Activated naive CD4-positive, alpha-beta T cell treated with anti-CD3 and anti-CD28 coated beads, Interleukin-2, amount 10 ng/mL, durations not matched to agents 5 hours and 36 hours (primary cell): ENCODE data around the gene ROMO1. TPM values are rescaled to one million over a fixed set of nuclear protein-coding genes. Genes with fewer than 3 reads are reported as not detected.

Experiments
- total RNA-seq, 2 experiments: library from RNA; stranded (reverse); gene quantifications; one replicate each; pipeline ENCODE4 v1.2.3, GENCODE V29; 2021

The ROMO1 gene
- 100 to 1,000 TPM in 1 of 2 experiments, 10 to 100 TPM in 1; 96.3 to 108 TPM for total RNA-seq

DNA sequence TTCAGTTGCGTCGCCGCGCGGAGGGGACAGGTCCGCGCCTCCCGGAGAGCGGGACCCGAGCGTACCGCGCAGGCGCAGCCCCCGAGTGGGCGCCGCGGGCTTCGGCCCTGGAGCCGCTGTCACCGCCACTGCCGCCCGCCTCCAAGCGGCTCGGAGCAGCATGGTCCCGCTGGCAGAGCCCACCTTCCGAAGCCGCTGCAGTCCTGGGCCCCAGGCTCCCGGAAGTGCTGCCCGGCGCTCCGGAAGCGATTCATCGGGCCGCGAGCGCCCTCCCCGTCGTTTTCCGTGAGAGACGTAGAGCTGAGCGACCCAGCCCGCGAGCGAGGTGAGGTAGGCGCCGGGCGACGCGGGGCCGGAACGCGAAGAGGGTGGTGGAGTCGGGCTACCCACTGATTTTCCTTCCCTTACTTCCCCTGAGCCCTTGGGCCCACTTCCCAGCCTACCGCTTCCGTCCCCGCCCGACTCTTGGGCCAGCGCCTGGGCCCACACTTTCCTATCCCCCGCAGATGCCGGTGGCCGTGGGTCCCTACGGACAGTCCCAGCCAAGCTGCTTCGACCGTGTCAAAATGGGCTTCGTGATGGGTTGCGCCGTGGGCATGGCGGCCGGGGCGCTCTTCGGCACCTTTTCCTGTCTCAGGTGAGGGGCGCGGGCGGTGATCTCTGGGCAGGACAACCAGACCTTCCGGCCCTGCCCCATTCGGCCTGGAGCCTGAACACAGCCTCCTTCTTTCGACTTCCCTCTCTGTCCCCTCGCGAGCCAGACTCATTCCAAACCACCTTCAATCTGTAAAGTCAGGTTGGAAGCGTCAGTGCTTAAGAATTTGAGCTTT lies at the start of gene ROMO1, which contains the start of gene NFS1:
Gene ROMO1 (plus strand): TSS at position 279 of the 830 bp plus-strand sequence. CDS start 228 bp downstream, at position 507.
Gene NFS1 (minus strand): TSS at position 226 of the 830 bp plus-strand sequence. CDS start 64 bp downstream, at position 162.

GRCh38 chr20:35664466-35665206 lies 34.6 kb upstream of the ROMO1 start, which contains the start of the genes CPNE1 and RBM12:
CPNE1 (minus strand) TSS chr20:35664900; CDS start chr20:35632923, 31,977 bp downstream.
RBM12 (minus strand) TSS chr20:35664900; CDS start chr20:35655322, 9,578 bp downstream.

DNA sequence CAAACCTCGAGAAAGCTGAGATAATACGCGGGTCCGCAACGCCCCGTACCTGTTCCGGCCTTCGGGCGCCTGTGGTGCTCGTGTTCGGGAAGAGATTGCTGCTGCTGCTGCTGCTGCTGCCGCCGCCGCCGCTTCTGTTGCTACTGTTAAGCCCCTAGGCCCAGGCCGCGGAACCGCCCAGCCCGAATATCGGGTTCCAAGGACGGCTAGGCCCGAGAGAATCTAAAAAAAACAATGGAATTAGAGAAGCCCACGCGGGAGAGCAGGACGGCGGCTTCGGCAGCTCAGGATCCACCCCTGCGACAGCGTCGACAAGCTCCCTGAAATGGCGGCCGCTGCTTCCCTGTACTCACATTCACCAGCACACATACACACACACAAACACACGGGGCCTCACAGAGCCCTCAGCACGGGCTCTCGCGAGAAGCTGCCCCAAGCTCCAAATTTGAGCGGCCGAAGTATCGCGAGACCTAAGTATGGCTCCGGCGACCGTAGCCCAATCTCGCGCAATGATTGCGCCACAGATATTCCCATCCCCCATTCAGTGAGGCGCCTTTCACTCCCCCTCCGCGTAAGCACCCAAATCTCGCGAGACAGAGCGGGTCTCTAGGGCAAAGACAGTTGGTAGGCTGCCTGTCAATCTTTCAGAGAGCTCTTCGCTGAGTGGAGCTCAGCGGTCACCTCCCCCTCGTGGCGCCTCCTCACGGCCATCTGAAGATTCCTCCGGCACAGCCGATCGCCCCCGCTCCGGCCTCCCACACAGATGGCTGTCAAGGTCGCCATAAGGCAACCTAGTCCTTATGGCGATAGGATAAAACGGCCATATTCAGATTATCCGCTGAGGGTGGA lies 42.9 kb downstream of the ROMO1 start, which contains the start of gene RBM39:
Gene RBM39 (minus strand): TSS at position 369 of the 849 bp plus-strand sequence. CDS start 1,386 bp downstream, outside the sequence.

Other genes with a start within 250 kb of the ROMO1 start
- gene CEP250, start 243.8 kb upstream of the ROMO1 start, total RNA-seq, result 10 to 100 TPM; 59.9 to 61.0 TPM
- not detected for gene C20orf173, start 169.8 kb upstream of the ROMO1 start, total RNA-seq
- 100 to 1,000 TPM; 181 to 186 TPM for gene ERGIC3, start 157.3 kb upstream of the ROMO1 start, total RNA-seq
- 1 to 10 TPM; 2.7 to 3.2 TPM for gene SPAG4, start 83.6 kb upstream of the ROMO1 start, total RNA-seq
- 100 to 1,000 TPM; 289 to 291 TPM for gene CPNE1, start 34.5 kb upstream of the ROMO1 start, total RNA-seq
- 100 to 1,000 TPM; 113 to 114 TPM for gene RBM12, start 34.5 kb upstream of the ROMO1 start, total RNA-seq
- gene NFS1, start 53 bp upstream of the ROMO1 start, total RNA-seq, result 10 to 100 TPM; 24.7 to 25.2 TPM
- 100 to 1,000 TPM; 356 to 377 TPM for gene RBM39, start 42.9 kb downstream of the ROMO1 start, total RNA-seq
- 10 to 100 TPM; 49.5 to 51.6 TPM for gene PHF20, start 72.6 kb downstream of the ROMO1 start, total RNA-seq